Urothelium cell line (cell line): ENCODE measurements around the gene ARHGEF3.
"Not testable (repeated sequence)": the region's sequence is repeated elsewhere in the genome, so short reads cannot be mapped to it uniquely, and the experiment has no call there.

Source experiments
- DNase-seq: peaks from one replicate; pipeline ENCODE4 v3.0.0; 2011; ENCODE audit warnings: low spot score, mixed read lengths
- FAIRE-seq: peaks from 2 replicates; lab custom pipeline; 2011; peaks lifted over from hg19 to GRCh38; lab: Jason Lieb, UNC

Gene ARHGEF3

DNA sequence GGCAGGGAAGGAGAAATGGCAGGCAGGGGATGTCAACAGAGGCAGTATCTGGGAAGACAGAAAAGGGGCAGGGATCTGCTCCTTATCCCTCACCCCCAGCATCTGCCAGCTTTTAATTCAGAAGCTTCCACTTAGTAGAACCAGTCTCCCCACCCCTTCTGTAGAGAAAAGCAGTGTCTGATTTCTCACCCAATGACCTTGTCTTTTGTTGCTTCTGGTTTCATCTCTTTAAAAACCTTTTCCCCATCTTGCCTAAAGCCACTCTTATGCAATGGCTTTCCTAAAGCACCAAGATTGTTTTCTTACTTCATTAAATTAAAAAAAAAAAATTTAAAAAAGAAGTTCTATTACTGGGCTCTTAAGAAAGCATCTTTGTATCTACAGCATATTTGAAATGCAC is 27.8 kb downstream of the ARHGEF3 start:
- FAIRE-seq (no peak), DNase-seq (no peak)

DNA sequence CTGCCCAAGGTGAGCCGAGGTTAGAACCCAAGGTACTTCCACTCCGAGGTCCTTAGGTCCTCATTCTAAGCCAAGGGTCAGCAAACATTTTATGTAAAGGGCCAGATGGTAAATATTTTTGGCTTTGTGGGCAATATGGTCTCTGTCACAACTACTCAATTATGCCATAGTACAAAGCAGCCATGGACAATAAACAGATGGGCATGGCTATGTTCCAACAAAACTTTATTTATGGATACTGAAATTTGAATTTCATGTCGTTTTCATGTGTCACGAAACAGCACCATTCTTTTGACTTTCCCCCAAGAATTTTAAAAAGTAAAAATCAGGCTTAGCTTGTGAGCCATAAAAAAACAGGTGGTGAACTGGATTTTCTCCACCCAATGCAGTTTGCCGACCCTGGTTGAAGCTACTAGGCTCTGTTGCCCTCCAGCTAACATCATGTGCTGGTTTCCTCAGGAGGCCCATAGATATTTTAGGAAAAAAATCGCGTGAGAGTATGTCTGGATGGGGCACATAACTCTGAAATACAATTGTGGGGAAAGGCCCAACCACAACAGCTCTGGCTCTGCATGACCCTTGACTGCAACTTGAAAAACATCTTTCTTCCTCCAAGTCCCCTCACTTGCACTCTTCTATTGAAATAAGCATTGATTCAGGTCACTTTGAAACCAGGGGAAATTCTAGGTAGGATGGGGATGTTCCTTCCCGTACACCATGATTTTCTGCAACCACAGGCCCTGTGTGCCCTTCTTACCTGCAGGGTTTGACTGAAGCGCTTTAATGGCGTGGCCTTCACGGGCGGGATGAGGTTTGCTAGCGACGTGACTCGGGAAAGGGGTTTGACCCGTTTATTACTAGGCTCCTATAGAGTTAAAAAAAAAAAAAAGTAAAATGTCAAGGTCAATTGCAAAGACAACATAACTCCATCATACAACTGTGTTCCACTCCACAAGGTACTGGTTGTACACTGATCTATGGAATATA is 28.5 kb downstream of the ARHGEF3 start:
- DNase-seq: no peak
- FAIRE-seq: no peak

DNA sequence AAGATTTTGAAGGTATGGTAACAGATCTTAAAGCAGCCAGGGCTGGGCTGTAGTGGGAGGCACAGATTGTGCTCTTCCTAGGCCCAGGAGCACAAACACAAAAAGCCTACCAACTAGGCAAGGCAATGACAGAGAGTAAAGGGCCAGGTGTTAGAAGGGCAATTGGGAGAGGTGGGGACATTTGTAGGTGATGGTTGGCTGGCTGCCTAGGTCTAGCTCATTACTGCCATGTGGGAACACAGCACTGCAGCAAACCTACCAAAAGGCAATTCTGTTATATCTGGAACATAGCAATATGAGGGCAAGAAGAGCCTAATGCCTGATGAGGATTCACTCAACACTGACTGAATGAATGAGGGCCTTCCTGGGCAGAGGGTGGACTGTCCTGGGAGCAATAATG is 30.4 kb downstream of the ARHGEF3 start:
- no peak for FAIRE-seq
- DNase-seq: no peak

DNA sequence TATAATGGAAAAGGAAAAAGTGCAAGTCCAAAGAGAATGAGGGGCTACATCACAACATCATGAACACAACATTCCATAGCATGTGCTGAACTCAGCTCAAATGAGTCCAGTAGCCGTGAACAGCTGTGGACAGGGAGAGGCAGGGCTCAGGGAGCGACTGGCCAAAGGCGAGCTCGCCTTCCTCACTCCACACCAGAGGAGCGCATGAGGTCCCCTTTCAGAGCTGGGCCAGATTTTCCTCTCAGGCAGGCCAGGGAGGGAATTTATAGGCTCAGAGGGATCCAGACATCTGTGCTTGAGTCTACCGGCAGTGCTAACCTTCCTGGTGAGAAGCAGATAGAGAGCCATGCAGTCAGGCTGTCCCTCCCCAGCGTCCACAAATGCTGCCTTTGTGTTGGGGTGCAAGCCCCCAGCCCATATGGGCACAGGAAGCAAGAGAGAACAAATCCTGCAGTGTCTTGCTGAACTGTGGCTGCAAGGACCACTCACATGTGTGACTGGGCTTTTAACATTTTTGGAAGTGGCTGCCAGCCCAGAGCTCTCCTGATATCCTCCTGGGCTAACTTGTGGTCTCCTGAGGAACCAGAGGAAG is 32.5 kb downstream of the ARHGEF3 start:
- no peak for FAIRE-seq
- no peak for DNase-seq

DNA sequence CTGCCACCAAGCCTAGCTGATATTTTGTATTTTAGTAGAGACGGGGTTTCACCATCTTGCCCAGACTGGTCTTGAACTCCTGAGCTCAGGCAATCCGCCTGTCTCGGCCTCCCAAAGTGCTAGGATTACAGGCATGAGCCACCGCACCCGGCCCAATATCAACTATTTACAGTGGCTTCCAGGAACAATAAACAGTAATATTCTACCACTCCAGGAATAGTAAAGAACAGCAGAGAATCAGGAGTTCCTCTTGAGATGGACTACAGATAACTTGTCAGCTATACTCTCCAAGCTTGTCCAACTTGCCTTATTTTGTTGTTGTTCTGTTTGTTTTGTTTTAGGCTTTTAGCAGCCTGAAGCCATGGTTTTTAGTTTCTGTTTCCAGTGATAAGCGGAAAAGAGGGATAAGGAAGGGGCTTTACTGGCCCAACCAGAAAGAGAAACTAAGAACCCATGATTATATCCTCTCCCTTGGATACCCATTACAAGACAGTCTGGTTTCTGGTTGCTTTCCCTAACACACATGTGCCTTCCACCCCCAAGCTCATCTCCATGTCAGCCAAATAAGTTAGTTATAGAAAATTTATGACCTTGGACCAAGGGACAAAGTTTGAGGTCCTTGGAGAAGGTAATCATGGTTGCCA is 36.7 kb downstream of the ARHGEF3 start:
- FAIRE-seq (no peak), DNase-seq (no peak)

DNA sequence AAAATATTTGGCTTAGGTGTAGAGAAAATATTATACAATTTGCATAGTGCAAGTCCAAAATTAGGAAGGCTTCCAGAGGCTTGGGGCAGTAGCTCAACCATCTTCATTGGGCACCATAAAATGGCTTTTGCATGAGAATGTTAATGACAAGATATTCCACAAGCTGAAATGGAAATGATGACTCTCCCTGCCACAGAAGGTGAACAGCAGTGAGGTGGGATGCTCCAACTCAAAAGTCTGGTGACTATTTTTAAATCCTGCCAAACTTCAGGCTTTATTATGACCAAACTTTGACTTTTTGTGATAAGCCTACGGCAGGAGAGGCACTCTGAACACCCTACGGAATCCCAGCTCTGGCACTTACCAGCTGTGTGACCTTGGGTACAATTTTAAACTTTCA is 37.6 kb downstream of the ARHGEF3 start:
- no peak for FAIRE-seq
- DNase-seq: no peak

DNA sequence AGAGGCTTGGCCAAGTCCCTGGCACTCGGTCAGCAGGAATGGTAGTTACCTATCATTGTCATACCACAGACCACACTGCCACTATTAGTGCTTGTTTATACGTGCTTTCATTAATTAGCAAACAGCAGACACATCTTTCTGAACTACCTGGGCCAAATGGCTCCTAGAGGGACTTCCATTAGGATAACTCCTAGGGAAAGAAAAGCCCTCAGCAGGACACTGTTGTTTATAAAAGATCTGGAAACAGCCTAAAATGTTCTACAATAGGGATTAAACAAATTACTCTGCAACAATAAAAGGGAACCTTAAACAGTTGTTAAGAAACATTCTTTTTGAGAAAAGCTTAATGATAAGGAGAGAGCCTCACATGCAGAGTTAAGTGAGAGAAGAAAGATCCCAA is 38.5 kb downstream of the ARHGEF3 start:
- DNase-seq: no peak
- FAIRE-seq: no peak

DNA sequence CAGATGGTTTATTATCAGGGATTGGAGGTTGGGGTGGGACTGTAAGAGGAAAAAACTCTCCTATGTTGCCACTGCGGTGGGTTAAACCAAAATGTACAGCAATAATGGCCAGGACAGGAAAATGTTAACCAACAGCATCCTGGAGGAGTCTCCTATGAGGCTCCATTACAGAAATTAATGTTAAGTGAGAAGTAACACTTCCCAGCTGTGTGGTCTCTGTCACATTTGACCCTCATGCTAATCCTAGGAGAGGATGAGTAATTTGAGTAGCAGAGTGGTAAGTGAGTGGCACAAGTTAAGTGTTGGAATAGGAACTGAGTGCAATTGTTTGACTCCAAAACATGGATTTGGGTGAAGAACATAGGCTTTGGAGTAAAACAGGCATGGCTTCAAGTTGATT is 39.0 kb downstream of the ARHGEF3 start:
- FAIRE-seq (no peak), DNase-seq (no peak)

DNA sequence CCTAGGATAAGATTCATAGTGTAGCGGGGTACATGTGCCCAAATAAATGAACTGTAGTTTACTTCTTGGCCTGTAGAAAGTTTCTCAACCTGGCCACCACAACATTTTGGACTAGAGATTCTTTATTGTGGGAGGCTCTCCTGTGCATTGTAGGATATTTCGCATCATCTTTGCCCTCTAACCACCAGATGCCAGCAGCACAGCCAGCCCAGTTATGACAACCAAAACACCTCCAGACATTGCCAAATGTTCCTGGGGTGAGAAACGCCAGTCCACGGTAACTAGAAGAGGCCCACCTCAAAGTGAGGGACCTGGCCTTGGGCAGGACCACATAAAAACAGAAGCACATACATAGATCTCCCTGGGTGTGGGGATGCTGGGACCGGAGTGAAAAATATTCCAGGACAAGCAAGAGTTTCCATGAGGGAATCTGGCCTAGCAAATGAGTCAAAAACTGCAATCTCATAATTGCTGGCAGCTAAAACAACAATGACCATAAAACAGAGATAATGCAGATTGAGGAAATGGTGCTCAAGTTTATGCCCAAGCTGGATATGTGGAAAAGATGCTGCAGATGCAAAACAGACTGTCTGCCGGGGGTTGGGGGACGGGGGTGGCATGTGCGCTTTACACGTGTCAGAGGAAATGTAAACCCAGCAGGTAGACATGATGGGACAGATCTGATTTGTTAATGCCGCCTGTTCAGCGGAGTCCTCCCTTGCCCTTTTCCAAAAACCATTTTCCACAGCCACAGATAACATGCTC is 39.7 kb downstream of the ARHGEF3 start:
- DNase-seq: no peak
- FAIRE-seq: no peak

DNA sequence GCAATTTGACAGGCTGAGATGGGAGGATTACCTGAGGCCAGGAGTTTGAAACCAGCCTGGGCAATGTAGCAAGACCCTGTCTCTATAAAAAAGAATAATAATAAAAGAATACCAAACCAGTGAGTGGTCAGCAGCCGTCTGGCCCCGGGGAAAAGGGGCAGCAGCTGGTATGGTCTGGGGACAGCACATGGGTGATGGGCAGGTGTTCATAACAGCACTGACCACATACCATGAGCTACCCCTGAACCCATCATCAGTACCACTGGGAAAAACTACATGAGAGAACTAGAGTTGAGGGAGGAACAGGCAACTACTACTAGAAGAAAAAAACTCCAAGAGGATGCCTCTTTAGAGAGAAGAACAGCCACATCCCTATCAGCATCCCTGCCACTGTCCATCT is 40.7 kb downstream of the ARHGEF3 start:
- DNase-seq (no peak), FAIRE-seq (no peak)

DNA sequence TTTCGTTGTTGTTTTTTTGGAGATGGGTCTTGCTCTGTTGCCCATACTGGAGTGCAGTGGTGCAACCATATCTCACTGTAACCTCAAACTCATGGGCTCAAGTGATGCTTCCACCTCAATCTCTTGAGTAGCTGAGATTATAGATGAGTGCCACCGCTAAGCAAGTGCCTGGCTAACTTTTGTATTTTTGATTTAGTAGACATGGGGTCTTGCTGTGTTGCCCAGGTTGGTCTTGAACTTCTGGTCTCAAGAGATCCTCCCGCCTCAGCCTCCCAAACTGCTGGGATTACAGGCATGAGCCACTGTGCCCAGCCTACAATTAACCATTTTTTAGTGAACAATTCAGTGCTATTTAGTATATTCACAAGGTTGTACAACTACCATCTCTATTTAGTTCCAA is 42.2 kb downstream of the ARHGEF3 start:
- FAIRE-seq: no peak
- DNase-seq: no peak

DNA sequence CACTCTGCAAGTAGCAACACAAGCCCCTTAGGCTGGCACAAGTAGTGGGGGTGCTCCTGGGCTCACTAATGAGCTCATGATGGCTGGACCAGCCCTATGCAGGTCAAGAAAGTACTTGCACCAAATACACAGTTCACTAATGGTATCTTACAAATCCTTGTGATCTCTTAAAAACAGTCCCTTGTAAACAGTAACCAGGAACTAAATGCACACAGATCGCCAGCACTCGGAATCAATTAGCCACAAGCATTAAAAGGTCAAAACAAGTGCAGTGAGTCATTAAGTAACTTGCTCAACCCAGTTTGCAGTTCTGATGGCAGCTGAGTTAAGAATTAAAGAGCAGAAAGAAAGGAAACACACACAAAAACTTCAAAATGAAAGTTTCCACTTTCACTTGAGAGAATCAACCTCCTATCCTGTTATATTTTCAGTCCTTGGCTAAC is 43.2 kb downstream of the ARHGEF3 start:
- FAIRE-seq (no peak), DNase-seq (peak; percentile 25)

DNA sequence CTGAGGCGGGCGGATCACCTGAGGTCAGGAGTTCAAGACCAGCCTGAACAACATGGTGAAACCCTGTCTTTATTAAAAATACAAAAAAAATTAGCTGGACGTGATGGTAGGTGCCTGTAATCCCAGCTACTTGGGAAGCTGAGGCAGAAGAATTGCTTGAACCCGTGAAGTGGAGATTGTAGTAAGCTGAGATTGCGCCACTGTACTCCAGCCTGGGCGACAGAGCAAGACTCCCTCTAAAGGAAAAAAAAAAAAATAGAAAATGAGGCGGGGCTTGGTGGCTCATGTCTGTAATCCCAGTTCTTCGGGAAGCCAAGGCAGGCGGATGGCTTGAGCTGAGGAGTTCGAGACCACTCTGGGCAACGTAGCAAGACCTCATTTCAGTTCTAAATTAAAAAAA is 43.7 kb downstream of the ARHGEF3 start:
- not testable (repeated sequence) for DNase-seq, FAIRE-seq

DNA sequence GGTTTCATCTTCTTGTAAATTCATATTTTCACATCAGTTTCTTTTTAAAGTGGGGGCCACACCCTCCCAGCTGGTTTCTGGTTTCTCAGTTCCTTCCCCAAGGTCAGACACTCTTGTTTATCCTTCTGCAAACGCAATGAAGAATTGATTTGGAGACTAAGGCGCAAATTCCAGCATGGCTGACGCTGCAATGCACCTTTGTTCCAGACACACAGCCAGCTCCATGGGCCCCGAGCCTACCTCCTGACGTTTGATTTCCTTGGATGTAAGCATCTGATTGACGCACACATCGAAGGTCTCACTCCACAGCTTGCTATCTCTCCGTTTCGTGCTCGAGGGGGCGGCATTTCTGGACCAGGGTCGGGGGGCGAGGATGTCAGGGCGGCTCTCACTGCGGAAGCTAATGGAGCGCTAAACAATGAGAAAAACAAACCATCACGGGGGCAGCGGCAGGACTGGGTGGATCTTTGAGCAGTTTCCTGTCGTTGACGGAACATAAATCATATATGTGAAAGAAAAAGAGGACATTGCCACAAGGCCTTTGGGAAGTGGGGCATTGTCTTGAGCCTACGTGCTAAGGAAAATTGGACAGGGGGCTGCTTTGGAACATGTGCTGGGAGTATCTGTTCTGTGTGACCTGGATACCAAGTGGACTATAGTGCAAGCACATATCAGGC is 46.9 kb downstream of the ARHGEF3 start:
- DNase-seq (no peak), FAIRE-seq (no peak)

DNA sequence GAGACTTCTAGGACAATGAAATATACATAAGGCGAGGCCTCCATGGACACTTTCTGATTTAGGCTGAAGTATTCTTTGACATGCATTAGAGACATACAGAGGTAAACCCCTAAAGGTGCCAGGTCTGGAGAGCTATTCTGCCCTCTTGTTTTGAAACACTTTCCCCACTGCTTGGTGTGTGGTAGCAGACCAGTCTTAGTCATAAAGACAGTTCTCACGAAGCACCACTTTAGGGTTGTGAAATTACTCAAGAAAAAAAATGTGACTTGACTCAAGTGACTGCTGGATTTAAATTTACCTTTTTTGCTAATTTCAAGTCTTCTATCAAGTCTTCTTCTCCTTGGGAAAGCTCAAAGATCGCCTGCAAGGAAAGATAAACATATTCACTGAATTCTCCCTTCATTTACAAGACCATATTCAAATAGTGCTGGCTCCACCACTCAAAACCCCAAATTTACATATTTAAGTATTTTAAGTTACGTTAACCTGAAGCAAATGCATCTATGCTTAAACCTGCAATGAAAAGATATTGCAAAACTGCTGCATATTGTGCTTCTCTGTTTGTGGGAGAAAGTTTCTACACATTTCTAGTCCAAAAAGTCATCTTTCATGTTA is 48.4 kb downstream of the ARHGEF3 start:
- DNase-seq: no peak
- FAIRE-seq: no peak

DNA sequence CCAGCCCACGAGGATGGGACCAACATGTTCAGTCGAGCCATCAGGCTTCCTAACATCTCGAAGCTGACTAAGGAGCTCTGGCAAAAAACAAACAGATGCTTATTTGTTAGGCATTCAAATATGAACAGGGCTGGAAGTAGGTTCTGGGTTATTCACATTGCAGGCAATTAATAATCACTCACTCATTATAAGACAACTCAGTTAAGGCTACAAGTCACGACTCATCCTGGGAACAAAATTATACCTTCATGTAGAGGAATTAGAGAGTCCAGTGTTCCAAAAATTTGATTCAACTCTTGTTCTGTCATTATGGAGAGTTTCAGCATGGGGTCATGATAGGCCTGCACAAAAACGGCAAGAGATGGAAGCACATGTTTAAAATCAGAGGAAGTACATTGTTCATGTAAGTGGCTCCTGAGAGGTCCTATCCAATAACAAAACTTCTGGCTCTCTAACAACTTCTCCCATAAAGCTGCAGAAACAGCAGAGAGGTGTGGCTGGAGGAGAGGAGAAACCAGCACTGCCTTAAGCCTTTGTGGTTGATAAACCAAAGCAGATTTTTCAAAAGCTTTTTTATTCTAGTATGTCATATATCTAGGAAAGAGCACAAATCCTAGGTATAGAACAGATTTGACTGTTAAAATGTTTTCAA is 50.6 kb downstream of the ARHGEF3 start:
- FAIRE-seq: no peak

DNA sequence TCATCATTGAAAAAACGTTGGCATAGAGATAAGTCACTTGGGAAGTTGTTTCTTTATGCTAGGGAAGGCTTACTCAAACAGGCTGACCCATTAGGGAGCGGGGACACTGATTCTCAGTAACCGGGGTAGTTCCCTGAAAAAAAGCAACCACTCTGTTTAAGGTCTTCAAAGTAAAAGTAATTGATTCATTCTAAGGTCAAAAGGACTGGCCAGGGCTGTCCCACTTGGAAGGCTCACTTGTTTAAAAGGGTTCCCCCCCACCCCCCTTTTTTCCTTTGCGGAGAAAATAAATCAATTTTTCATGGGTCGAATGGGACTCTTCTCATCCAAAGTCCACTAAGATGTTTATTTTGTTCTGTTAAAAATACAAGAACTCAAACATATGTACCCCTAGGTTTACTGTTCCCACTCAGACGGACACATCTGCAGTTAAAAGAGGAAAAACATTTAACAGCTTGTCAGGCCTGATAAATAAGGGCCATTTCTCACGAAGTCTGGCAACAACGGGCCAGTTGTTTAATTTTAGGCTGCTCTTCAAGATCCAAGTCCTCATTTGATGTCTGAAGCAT is 53.0 kb downstream of the ARHGEF3 start:
- DNase-seq (no peak), FAIRE-seq (no peak)

More for the DNA sequence above, 50.6 kb downstream of the ARHGEF3 start:
- no peak for DNase-seq

DNA sequence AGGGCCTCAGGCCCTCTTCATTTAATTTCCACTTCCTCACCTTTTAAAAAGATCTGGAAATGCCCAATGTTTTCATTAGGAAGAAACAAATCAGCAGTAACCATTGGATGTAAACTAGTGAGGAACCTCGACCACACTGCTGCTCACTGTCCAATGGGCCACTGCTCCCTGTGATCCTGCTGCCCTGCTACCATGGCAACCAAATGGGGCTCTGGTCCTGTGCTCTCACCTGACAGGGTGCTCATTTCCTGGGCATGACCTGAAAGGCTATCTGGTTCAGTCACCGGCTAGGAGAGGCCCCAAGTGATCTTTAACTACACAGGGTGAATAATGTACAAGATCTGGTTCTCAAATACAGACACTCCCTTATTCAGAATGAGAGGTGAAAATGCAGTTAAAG is 54.6 kb downstream of the ARHGEF3 start:
- DNase-seq (no peak), FAIRE-seq (no peak)

DNA sequence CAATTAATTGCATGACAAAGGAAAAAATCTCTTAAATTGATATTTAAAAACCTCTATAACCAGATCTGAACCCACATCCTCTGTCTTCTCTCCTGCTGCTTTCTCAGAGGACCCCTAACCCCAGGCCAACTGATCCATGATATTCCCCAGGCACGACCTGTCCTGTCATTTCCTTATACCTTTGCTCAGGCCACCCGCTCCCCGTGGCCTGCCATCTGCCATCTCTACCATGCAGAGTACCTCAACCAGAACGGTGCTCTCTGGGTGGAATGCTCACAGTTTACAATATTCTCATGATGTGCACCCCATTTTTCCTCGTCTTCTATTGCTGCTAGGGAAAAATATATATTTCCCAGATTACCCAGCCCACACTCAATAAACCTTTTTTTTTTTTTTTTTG is 57.7 kb downstream of the ARHGEF3 start:
- no peak for DNase-seq
- no peak for FAIRE-seq
